ENCODE data around the gene MTM1. TPM values are rescaled to one million over a fixed set of nuclear protein-coding genes. Genes with fewer than 3 reads are reported as not detected.

Gene MTM1
- total RNA-seq, 1 experiment from 2014 or later, result 6.4 TPM

GRCh38 chrX:150701377-150701776, 133.0 kb downstream of the MTM1 start:
- Histone ChIP-seq H2BK15ac (ENCODE audit: low read depth, low read length) (no peak overlapping the region), H3K79me2 (ENCODE audit: insufficient read depth, low read length) (no peaks in the 10 kb centered on the region), H3K27ac (ENCODE audit: insufficient read length, low read depth, low read length) (no peak overlapping the region), H3K9ac (ENCODE audit: extremely low read depth, insufficient read length, low read length) (no peak overlapping the region), H3K56ac (ENCODE audit: insufficient read length, low read depth, low read length) (no peak overlapping the region), H4K5ac (ENCODE audit: insufficient read length, low read depth, low read length) (no peak overlapping the region), H2BK120ac (ENCODE audit: low read depth, low read length, poor library complexity, severe bottlenecking) (no peak overlapping the region), H2BK12ac (ENCODE audit: insufficient read length, low read depth, low read length) (no peak overlapping the region), H3K4me1 (ENCODE audit: insufficient read depth, low read length) (no peaks in the 10 kb centered on the region), H3K18ac (ENCODE audit: insufficient read length, low read depth, low read length) (no peak overlapping the region), H3K14ac (ENCODE audit: insufficient read depth, low read length) (no peak overlapping the region), H4K20me1 (ENCODE audit: control insufficient read depth, insufficient read depth, insufficient read length) (no peaks in the 10 kb centered on the region), H4K8ac (replicated peaks; ENCODE audit: insufficient read length, low read depth, low read length) (no peak overlapping the region), H3T11ph (ENCODE audit: low read length) (no peak overlapping the region), H3K4me2 (ENCODE audit: insufficient read depth, insufficient read length, low read length) (no peak overlapping the region), H3K4ac (ENCODE audit: low read depth, low read length) (no peak overlapping the region), H2AK5ac (ENCODE audit: insufficient read length, low read length) (no peak overlapping the region), H3K27me3 (ENCODE audit: insufficient read depth, low read length) (no peaks in the 10 kb centered on the region), H3K23ac (ENCODE audit: insufficient read length, low read depth, low read length) (no peak overlapping the region), H2BK5ac (ENCODE audit: insufficient read length, low read length) (no peak overlapping the region), H3K23me2 (ENCODE audit: insufficient read length, low read depth, low read length, poor library complexity, severe bottlenecking) (no peaks in the 10 kb centered on the region), H2AFZ (ENCODE audit: low read length) (no peak overlapping the region), H4K91ac (ENCODE audit: insufficient read length, low read depth, low read length) (no peak overlapping the region), H2BK20ac (ENCODE audit: low read depth, low read length, poor library complexity, severe bottlenecking) (no peak overlapping the region), H3K9me3 (ENCODE audit: control insufficient read depth, low read depth, low read length) (no peaks in the 10 kb centered on the region), H3K79me1 (ENCODE audit: insufficient read depth, low read depth, low read length, poor library complexity, severe bottlenecking) (no peaks in the 10 kb centered on the region)
- H3K27ac Mint-ChIP-seq, result no peak overlapping the region
- no peaks in the 10 kb centered on the region for H3K27me3 Mint-ChIP-seq (ENCODE audit: low read depth)
- DNase-seq, result no peak
- no CpG with 5 or more reads among the region's 1 CpG for WGBS (ENCODE audit: extremely low coverage, insufficient read length, low lambda C conversion rate)
- no peak for TF ChIP-seq CTCF (conservative IDR thresholded peaks at IDR 0.05)
- no peak overlapping the region for H3K4me3 Mint-ChIP-seq
- H3K9me3 Mint-ChIP-seq, result peaks cover 44 to 49% of the 10 kb centered on the region in 2 experiments
- H3K4me1 Mint-ChIP-seq, result peaks cover 8 to 9% of the 10 kb centered on the region in 2 experiments; a peak in 3 of 4 replicates
- H3K36me3 Mint-ChIP-seq (ENCODE audit: insufficient read depth in 1 of 3, low read depth in 3 of 3), result peaks cover 3 to 27% (median 12%) of the 10 kb centered on the region in 3 experiments

Data from H9 (cell line).